Skeletal muscle satellite cell (primary cell): ENCODE results near the gene MYPOP. TPM values are rescaled to one million over a fixed set of nuclear protein-coding genes. Genes with fewer than 3 reads are reported as not detected.
A peak's percentile ranks its signal among the peaks of the same experiment; 100 is the strongest.

Experiments used
- H3K27me3 ChIP-seq: 2 replicates; pipeline ENCODE4 v1.7.0; 2013; ENCODE audit warnings: low read length; ENCODE audit not compliant: control insufficient read depth, insufficient read depth
- H3K36me3 ChIP-seq: 2 replicates; pipeline ENCODE4 v1.7.0; 2013; ENCODE audit warnings: mild to moderate bottlenecking, control low read depth, low read length; ENCODE audit not compliant: insufficient read depth
- H3K4me1 ChIP-seq: 2 replicates; pipeline ENCODE4 v1.7.0; 2013; ENCODE audit warnings: low read length; ENCODE audit not compliant: control insufficient read depth, insufficient read depth
- H3K4me2 ChIP-seq: 2 replicates; pipeline ENCODE4 v1.7.0; 2013; ENCODE audit warnings: mild to moderate bottlenecking, low read length
- H3K4me3 ChIP-seq: 2 replicates; pipeline ENCODE4 v1.7.0; 2013; ENCODE audit warnings: low read length
- H3K9ac ChIP-seq: 2 replicates; pipeline ENCODE4 v1.7.0; 2013; ENCODE audit warnings: mild to moderate bottlenecking, low read depth, low read length, moderate library complexity
- H3K9me3 ChIP-seq: replicated peaks from 2 replicates; pipeline ENCODE4 v1.7.0; 2013; ENCODE audit warnings: mild to moderate bottlenecking, control low read depth, low read length
- total RNA-seq: library from RNA; depleted of rRNA; stranded (reverse); fragments of >200 nt; gene quantifications from 2 replicates; pipeline ENCODE4 v1.2.3, GENCODE V29; 2012; rRNA removed

The MYPOP gene
- 1.0 and 2.2 TPM in 2 replicates for total RNA-seq

- no peaks in the 10 kb centered on the region for H3K9me3 ChIP-seq
- peak within 1 kb of the TSS; percentile 96 for H3K4me2 ChIP-seq
- H3K4me1 ChIP-seq, result peaks cover 13% of the 10 kb centered on the region
- H3K27me3 ChIP-seq, result no peaks in the 10 kb centered on the region
- H3K4me3 ChIP-seq, result peak within 1 kb of the TSS; percentile 96
- peaks cover 9% of the 10 kb centered on the region for H3K36me3 ChIP-seq
- peak within 1 kb of the TSS; percentile 89 for H3K9ac ChIP-seq
These were observed at the start of gene MYPOP for GRCh38 chr19:45901912-45902650. TSS of gene MYPOP (minus strand) at chr19:45902613. CDS start at chr19:45901773, 840 bp downstream.

GRCh38 chr19:45947926-45948325, 45.5 kb upstream of the MYPOP start:
- no peaks in the 10 kb centered on the region for H3K9me3 ChIP-seq
- H3K4me1 ChIP-seq, result peaks cover 3% of the 10 kb centered on the region
- peaks cover 12% of the 10 kb centered on the region for H3K27me3 ChIP-seq
- no peak overlapping the region for H3K9ac ChIP-seq
- H3K4me2 ChIP-seq, result no peak overlapping the region
- H3K4me3 ChIP-seq, result no peak overlapping the region
- H3K36me3 ChIP-seq, result no peaks in the 10 kb centered on the region

- Histone ChIP-seq H3K9ac (no peak overlapping the region), H3K4me3 (no peak overlapping the region), H3K4me2 (peak overlapping the region; percentile 44), H3K9me3 (no peaks in the 10 kb centered on the region), H3K4me1 (no peaks in the 10 kb centered on the region), H3K27me3 (peaks cover 53% of the 10 kb centered on the region), H3K36me3 (no peaks in the 10 kb centered on the region)
These were observed 38.0 kb upstream of the MYPOP start for GRCh38 chr19:45940515-45940805.

- H3K4me3 ChIP-seq, result no peak overlapping the region
- H3K9me3 ChIP-seq, result no peaks in the 10 kb centered on the region
- peak overlapping the region; percentile 44 for H3K4me2 ChIP-seq
- no peaks in the 10 kb centered on the region for H3K4me1 ChIP-seq
- H3K27me3 ChIP-seq, result peaks cover 54% of the 10 kb centered on the region
- no peaks in the 10 kb centered on the region for H3K36me3 ChIP-seq
- no peak overlapping the region for H3K9ac ChIP-seq
These were observed 37.5 kb upstream of the MYPOP start for GRCh38 chr19:45939792-45940514.

GRCh38 chr19:45938733-45939319, 36.4 kb upstream of the MYPOP start:
- Histone ChIP-seq H3K9ac (no peak overlapping the region), H3K9me3 (no peaks in the 10 kb centered on the region), H3K4me2 (no peak overlapping the region), H3K4me3 (no peak overlapping the region), H3K36me3 (no peaks in the 10 kb centered on the region), H3K27me3 (peaks cover 55% of the 10 kb centered on the region), H3K4me1 (no peaks in the 10 kb centered on the region)

- Histone ChIP-seq H3K4me2 (no peak overlapping the region), H3K27me3 (peaks cover 56% of the 10 kb centered on the region), H3K4me3 (no peak overlapping the region), H3K4me1 (no peaks in the 10 kb centered on the region), H3K36me3 (no peaks in the 10 kb centered on the region), H3K9me3 (no peaks in the 10 kb centered on the region), H3K9ac (no peak overlapping the region)
These were observed 32.9 kb upstream of the MYPOP start for GRCh38 chr19:45935267-45935666.

- Histone ChIP-seq H3K36me3 (no peaks in the 10 kb centered on the region), H3K4me3 (no peak overlapping the region), H3K27me3 (peaks cover 53% of the 10 kb centered on the region), H3K4me2 (no peak overlapping the region), H3K9ac (no peak overlapping the region), H3K4me1 (no peaks in the 10 kb centered on the region), H3K9me3 (no peaks in the 10 kb centered on the region)
These were observed 32.3 kb upstream of the MYPOP start for GRCh38 chr19:45934551-45935230.

GRCh38 chr19:45933759-45934158, 31.3 kb upstream of the MYPOP start:
- no peaks in the 10 kb centered on the region for H3K9me3 ChIP-seq
- peaks cover 50% of the 10 kb centered on the region for H3K27me3 ChIP-seq
- no peak overlapping the region for H3K4me2 ChIP-seq
- H3K4me3 ChIP-seq, result no peak overlapping the region
- no peaks in the 10 kb centered on the region for H3K36me3 ChIP-seq
- no peaks in the 10 kb centered on the region for H3K4me1 ChIP-seq
- H3K9ac ChIP-seq, result no peak overlapping the region

- Histone ChIP-seq H3K4me2 (no peak overlapping the region), H3K36me3 (no peaks in the 10 kb centered on the region), H3K9me3 (no peaks in the 10 kb centered on the region), H3K4me1 (no peaks in the 10 kb centered on the region), H3K9ac (no peak overlapping the region), H3K4me3 (no peak overlapping the region), H3K27me3 (peaks cover 33% of the 10 kb centered on the region)
These were observed 28.6 kb upstream of the MYPOP start for GRCh38 chr19:45931055-45931454.

GRCh38 chr19:45929247-45929646, 26.8 kb upstream of the MYPOP start:
- Histone ChIP-seq H3K4me2 (no peak overlapping the region), H3K27me3 (peaks cover 20% of the 10 kb centered on the region), H3K4me3 (no peak overlapping the region), H3K9me3 (no peaks in the 10 kb centered on the region), H3K4me1 (no peaks in the 10 kb centered on the region), H3K9ac (no peak overlapping the region), H3K36me3 (no peaks in the 10 kb centered on the region)

- Histone ChIP-seq H3K9ac (peak overlapping the region; percentile 11), H3K4me3 (no peak overlapping the region), H3K27me3 (peaks cover 12% of the 10 kb centered on the region)
These were observed 25.3 kb upstream of the MYPOP start for GRCh38 chr19:45927565-45928261.

More at GRCh38 chr19:45927565-45928261, 25.3 kb upstream of the MYPOP start:
- no peaks in the 10 kb centered on the region for H3K9me3 ChIP-seq
- H3K36me3 ChIP-seq, result no peaks in the 10 kb centered on the region
- H3K4me1 ChIP-seq, result no peaks in the 10 kb centered on the region
- H3K4me2 ChIP-seq, result peak overlapping the region; percentile 62
